GM03348 (cell line): Measurements from ENCODE around the gene HOXD8.
A peak's percentile ranks its signal among the peaks of the same experiment; 100 is the strongest.

Experiments used
- DNase-seq: peaks from one replicate; pipeline ENCODE4 v3.0.0; 2012; ENCODE audit warnings: low spot score

Gene HOXD8

GRCh38 chr2:176130957-176131847, 1.7 kb downstream of the HOXD8 start:
- no peak for DNase-seq

GRCh38 chr2:176131848-176132158, 2.3 kb downstream of the HOXD8 start:
- no peak for DNase-seq

GRCh38 chr2:176132205-176133171, 3.0 kb downstream of the HOXD8 start:
- DNase-seq = peak; percentile 53

- no peak for DNase-seq
Observed at GRCh38 chr2:176133389-176133788, 3.9 kb downstream of the HOXD8 start.

GRCh38 chr2:176134035-176134434, 4.5 kb downstream of the HOXD8 start:
- no peak for DNase-seq

- no peak for DNase-seq
Observed at GRCh38 chr2:176135035-176135440, 5.5 kb downstream of the HOXD8 start.

GRCh38 chr2:176136374-176137251, 7.1 kb downstream of the HOXD8 start:
- DNase-seq = peak; percentile 64

GRCh38 chr2:176137252-176137580, 7.7 kb downstream of the HOXD8 start:
- DNase-seq = no peak

GRCh38 chr2:176137906-176138305, 8.4 kb downstream of the HOXD8 start:
- DNase-seq = peak; percentile 44

- DNase-seq = peak; percentile 39
Observed at GRCh38 chr2:176138526-176138922, 9.0 kb downstream of the HOXD8 start.

- DNase-seq = peak; percentile 66
Observed at GRCh38 chr2:176138923-176139660, 9.6 kb downstream of the HOXD8 start.

- DNase-seq = peak; percentile 74
Observed at GRCh38 chr2:176139661-176140512, 10.4 kb downstream of the HOXD8 start.

- DNase-seq = peak; percentile 95
Observed at GRCh38 chr2:176140513-176141317, 11.2 kb downstream of the HOXD8 start.

GRCh38 chr2:176142281-176142680, 12.8 kb downstream of the HOXD8 start:
- no peak for DNase-seq

GRCh38 chr2:176145085-176145969, 15.8 kb downstream of the HOXD8 start:
- no peak for DNase-seq

- no peak for DNase-seq
Observed at GRCh38 chr2:176146101-176146500, 16.6 kb downstream of the HOXD8 start.

- no peak for DNase-seq
Observed at GRCh38 chr2:176146645-176147044, 17.1 kb downstream of the HOXD8 start.

- no peak for DNase-seq
Observed at GRCh38 chr2:176147210-176147799, 17.8 kb downstream of the HOXD8 start.
